ENCODE data around the gene CDH6.

CDH6 gene

GRCh38 chr5:31251032-31251431 lies 57.5 kb downstream of the CDH6 start:
- no peak for DNase-seq (ENCODE audit: low spot score)

GRCh38 chr5:31255041-31255440 lies 61.6 kb downstream of the CDH6 start:
- DNase-seq (ENCODE audit: low spot score), result no peak

- DNase-seq (ENCODE audit: low spot score), result no peak
Measured at GRCh38 chr5:31268256-31268655, 74.8 kb downstream of the CDH6 start.

- no peak for DNase-seq (ENCODE audit: low spot score)
Measured at GRCh38 chr5:31268686-31269085, 75.2 kb downstream of the CDH6 start.

- DNase-seq (ENCODE audit: low spot score), result no peak
Measured at GRCh38 chr5:31269259-31269658, 75.8 kb downstream of the CDH6 start.

GRCh38 chr5:31270396-31270795 lies 76.9 kb downstream of the CDH6 start:
- peak; percentile 37 for DNase-seq (ENCODE audit: low spot score)

DNA sequence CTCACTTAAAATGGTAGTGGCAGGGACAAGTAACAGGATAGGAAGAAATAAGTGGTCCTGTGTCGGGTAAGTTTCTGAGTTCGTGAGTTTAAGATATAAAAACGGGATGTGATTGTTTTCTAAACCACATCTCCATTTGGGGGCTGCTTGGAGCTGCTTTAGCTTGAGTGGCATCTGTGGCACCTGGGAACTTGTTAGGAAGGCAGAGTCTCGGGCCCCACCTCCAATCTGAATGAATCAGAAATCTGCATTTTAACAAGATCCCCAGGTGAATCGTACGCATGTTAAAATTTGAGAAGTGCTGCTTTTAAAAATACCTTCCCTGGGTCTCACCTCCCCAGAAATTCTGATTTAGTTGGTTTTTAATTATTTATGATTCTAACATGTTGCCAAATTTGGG lies 78.1 kb downstream of the CDH6 start:
- no peak for DNase-seq (ENCODE audit: low spot score)

DNA sequence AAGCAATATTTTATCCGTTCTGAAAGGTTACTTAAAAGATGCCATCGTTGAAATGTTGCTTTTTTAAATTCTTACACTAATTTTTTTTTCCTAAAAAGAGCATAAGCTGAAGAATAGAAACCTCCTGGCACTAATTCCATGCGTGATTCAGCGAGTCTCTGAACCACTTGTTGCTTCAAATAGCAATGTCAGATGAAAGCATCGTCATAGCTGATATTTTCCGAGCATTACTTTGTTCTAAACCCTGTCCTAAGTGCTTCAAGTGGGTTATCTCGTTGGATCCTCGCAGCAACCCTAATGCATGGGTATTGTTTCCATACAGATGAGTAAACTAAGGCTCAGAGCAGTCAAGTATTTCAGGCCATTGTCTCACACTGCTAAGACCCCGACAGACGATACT lies 79.7 kb downstream of the CDH6 start:
- DNase-seq (ENCODE audit: low spot score), result no peak

- DNase-seq (ENCODE audit: low spot score), result no peak
Measured at GRCh38 chr5:31273631-31274378, 80.3 kb downstream of the CDH6 start.

GRCh38 chr5:31280210-31280609 lies 86.7 kb downstream of the CDH6 start:
- no peak for DNase-seq (ENCODE audit: low spot score)

- DNase-seq (ENCODE audit: low spot score), result no peak
Measured at GRCh38 chr5:31283326-31283725, 89.8 kb downstream of the CDH6 start.

- no peak for DNase-seq (ENCODE audit: low spot score)
Measured at GRCh38 chr5:31285025-31285424, 91.5 kb downstream of the CDH6 start.

DNA sequence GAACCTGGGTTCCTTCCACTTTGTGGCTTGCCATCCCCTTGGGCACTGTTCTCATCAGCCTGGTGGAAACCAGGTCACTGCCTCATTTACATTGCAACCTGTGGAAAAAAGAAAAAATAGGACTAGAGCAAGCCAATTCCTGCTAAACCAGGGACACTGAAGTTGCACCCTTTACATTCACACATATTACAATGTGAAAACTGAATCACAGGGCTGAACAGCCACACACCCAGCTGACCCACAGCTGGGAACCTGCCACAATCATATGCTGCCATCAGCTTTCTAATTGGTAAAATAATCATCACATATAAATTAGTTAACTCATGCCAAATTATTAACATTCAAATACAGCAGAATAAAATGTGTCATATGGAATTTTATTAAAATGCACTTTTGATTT lies 94.5 kb downstream of the CDH6 start:
- DNase-seq (ENCODE audit: low spot score), result no peak

- DNase-seq (ENCODE audit: low spot score), result no peak
Measured at GRCh38 chr5:31289429-31289828, 95.9 kb downstream of the CDH6 start.

DNA sequence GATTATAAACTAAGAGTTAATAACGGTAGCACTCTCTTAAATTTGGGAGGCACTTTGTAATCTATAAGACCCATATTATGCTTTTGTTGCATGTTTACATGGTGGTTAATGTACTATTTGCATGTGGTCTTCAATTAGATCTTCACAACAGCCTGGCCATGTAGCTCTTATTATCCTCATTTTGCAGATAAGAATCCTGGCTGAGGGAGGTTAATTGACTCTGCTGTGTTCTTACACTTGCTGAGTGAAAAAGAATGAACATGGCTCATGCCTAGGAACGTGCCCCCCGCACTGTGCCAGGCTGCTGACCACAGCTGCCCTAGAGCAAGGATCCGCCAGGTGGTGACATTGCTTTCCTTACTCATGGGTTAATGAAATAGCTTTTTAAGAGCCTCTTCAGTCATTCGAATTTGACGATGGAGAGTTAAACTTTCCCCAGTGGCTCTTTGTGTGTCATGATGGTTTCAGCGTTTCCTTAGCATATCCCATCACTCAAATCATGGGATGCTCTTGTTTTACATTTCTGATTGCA lies 97.9 kb downstream of the CDH6 start:
- no peak for DNase-seq (ENCODE audit: low spot score)

GRCh38 chr5:31300501-31300900 lies 107.0 kb downstream of the CDH6 start:
- no peak for DNase-seq (ENCODE audit: low spot score)

GRCh38 chr5:31301833-31302232 lies 108.3 kb downstream of the CDH6 start:
- no peak for DNase-seq (ENCODE audit: low spot score)

- DNase-seq (ENCODE audit: low spot score), result no peak
Measured at GRCh38 chr5:31303688-31304087, 110.2 kb downstream of the CDH6 start.

DNA sequence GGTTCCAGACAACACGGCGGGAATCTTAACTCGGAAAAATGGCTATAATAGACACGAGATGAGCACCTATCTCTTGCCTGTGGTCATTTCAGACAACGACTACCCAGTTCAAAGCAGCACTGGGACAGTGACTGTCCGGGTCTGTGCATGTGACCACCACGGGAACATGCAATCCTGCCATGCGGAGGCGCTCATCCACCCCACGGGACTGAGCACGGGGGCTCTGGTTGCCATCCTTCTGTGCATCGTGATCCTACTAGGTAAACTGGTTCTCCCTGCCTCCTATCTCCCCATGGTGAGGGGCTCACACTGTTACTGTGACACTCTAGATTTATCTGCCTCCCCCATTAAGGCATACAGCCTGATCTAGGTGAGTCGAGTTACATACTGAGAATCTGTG lies 124.2 kb downstream of the CDH6 start:
- no peak for DNase-seq (ENCODE audit: low spot score)

DNA sequence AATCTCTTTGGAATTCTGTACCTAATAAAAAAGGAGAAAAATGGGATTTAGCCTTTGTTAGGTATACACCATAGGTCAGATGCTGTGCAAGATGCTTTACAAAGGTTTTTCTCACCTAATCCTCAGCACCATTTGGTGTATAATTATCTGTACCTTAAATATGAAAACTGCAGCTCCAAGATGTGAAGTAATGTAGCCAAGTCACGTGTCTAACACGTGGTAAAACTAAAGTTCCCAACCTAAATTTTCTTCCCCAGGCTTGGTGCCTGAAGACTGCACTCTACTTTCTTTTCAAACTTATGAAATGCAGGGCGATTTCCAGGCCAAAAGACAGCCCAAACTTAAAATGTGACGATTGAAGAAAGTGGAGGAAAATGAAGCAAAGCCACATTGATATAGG lies 125.8 kb downstream of the CDH6 start:
- DNase-seq (ENCODE audit: low spot score), result no peak

GRCh38 chr5:31322946-31323345 lies 129.5 kb downstream of the CDH6 start:
- no peak for DNase-seq (ENCODE audit: low spot score)

DNA sequence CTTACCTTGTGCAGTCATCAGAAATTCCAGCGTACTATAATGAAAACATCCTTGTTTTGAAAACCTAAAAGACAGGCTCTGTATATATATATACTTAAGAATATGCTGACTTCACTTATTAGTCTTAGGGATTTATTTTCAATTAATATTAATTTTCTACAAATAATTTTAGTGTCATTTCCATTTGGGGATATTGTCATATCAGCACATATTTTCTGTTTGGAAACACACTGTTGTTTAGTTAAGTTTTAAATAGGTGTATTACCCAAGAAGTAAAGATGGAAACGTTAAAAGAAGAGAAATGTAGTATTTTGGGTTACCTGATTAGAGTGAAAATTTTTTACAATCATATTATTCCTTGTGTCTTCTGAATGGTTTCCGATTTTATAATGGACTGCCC lies 131.4 kb downstream of the CDH6 start:
- no peak for DNase-seq (ENCODE audit: low spot score)

GRCh38 chr5:31328040-31328733 lies 134.7 kb downstream of the CDH6 start:
- DNase-seq (ENCODE audit: low spot score), result no peak

DNA sequence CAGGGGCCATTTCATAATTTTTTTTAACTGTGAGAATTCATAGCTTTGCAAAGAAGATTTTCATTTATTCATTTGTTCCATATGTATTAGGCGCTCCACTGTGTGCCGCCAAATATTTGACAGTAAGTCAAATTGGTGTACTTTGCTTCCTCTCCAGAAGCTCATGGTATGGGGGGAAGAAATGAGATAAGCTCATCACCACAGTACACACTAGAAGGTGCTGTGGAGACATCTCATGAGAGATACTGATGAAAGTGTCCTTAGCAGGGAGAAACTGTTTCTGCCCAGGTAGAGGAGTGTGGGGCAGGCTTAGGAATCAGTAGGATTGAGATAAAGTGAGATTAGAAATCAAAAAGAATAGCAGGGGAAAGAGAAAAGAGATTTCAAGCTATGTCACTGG lies 136.2 kb downstream of the CDH6 start:
- DNase-seq (ENCODE audit: low spot score), result no peak
